Right lobe of liver (tissue), 6 donors: ENCODE data around the gene NNT. TPM values are rescaled to one million over a fixed set of nuclear protein-coding genes. Genes with fewer than 3 reads are reported as not detected.
"Not testable (repeated sequence)": the region's sequence is repeated elsewhere in the genome, so short reads cannot be mapped to it uniquely, and the experiment has no call there.

Source experiments
- ATAC-seq, 4 donors: fragments of 200-7000 bp; cut with Tn5 transposase; one replicate each; pipeline ENCODE4 v1.9.1; 2020; ENCODE audit warnings: mild to moderate bottlenecking in 4 of 4, moderate library complexity in 4 of 4
- DNase-seq, 3 donors: peaks; one replicate each; pipeline ENCODE4 v3.0.0-alpha.2; 2020
- H3K27ac ChIP-seq, 3 donors: fragments of 200-600 bp; one replicate each; pipeline ENCODE4 v1.8.0; 2022
- H3K27me3 ChIP-seq, 2 donors: fragments of 200-600 bp; one replicate each; pipeline ENCODE4 v1.8.0; 2022
- H3K36me3 ChIP-seq, 4 donors: fragments of 200-600 bp; sonication (generic) in 1 of 4; one replicate each; pipeline versions ENCODE4 v1.5.1 to v1.8.0; 2017 to 2022; ENCODE audit warnings: control low read depth in 1 of 4
- H3K4me1 ChIP-seq, 4 donors: fragments of 200-600 bp; sonication (generic) in 1 of 4; one replicate each; pipeline versions ENCODE4 v1.5.1 to v1.8.0; 2017 to 2022; ENCODE audit warnings: control low read depth in 1 of 4
- H3K4me3 ChIP-seq, 3 donors: fragments of 200-600 bp; one replicate each; pipeline ENCODE4 v1.8.0; 2022
- H3K9me3 ChIP-seq, 4 donors: fragments of 200-600 bp; sonication (generic) in 1 of 4; one replicate each; pipeline versions ENCODE4 v1.5.1 to v1.8.0; 2017 to 2022; ENCODE audit warnings: control low read depth in 1 of 4
- POLR2A ChIP-seq: fragments of 450-650 bp; IDR thresholded peaks from one replicate; pipeline ENCODE4 v1.6.1; 2017; ENCODE audit warnings: antibody characterized with exemption, mild to moderate bottlenecking
- WGBS: methylation state at CpG from one replicate; pipeline ENCODE4 v1.1.6; 2018; ENCODE audit warnings: low coverage, low lambda C conversion rate; ENCODE audit not compliant: insufficient coverage; ENCODE audit errors: missing lambda C conversion rate; 5-methylcytosine and 5-hydroxymethylcytosine counted together
- intact Hi-C, 2 donors: fragments of 100-400 bp; cut with DNase I; formaldehyde crosslinking; loops; one replicate each; pipeline versions ENCODE4 v1.11.2 to v1.14.1; 2022
- total RNA-seq, 6 experiments: library from RNA; depleted of rRNA in 2 of 6; stranded (reverse); fragments of >200 nt in 2 of 6; fragmentation: NEBNext Ultra II Directional in 3 of 6; extraction: Animal tissue kit (Norgen Biotek cat#: 25700) in 3 of 6; gene quantifications; one replicate each; pipeline versions ENCODE4 v1.1.0 to v1.2.4, GENCODE V29; 2016 to 2023
- TF ChIP-seq, protein P1 (sequence below), 4 donors: fragments of 200-600 bp in 3 of 4; fragments of 450-650 bp in 1 of 4; IDR thresholded peaks; one replicate each; pipeline versions ENCODE4 v1.5.1 to v1.8.0; 2016 to 2022; ENCODE audit warnings: antibody characterized with exemption in 4 of 4, mild to moderate bottlenecking in 2 of 4
- donor health status: DM: no; HTN: yes; CAD: no.
- donor health status: DM: no; HTN: no; CAD: no.
- donor health status: DM: no; HTN: no; CAD: no.
- donor health status: DM: no; HTN: yes; CAD: no.
- donor health status: DM: no; HTN: yes; CAD: no.

The NNT gene
- total RNA-seq, 6 experiments from 2014 or later, result 81.3 to 250 (median 188) TPM

DNA sequence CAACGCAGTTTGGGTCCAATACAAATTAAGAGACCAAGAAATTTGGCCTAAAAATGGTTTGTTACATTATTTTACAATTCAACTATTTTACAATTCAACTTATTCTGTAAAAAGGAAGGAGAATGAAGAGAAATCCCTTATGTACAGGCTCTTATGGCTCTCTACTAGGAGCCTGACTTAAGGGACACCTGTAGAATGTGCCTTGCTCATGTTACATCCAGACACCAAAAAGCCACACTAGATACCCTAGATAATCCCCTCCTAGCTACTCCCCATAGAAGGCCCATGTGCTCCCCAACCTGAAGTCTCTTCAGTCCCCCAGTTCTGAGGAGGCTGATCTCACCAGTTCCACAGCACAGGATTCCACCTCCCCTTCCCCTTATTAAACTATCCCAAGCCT, 14.1 kb upstream of the NNT start:
- DNase-seq, result no peak
- no peak for ATAC-seq
- Histone ChIP-seq H3K4me3 (no peak overlapping the region), H3K27me3 (no peaks in the 10 kb centered on the region), H3K27ac (no peak overlapping the region), H3K9me3 (no peaks in the 10 kb centered on the region), H3K4me1 (no peaks in the 10 kb centered on the region), H3K36me3 (no peaks in the 10 kb centered on the region)
- intact Hi-C loops, result no loop called here
- WGBS, result 19% methylated on average over 1 of the region's 1 CpG
- TF ChIP-seq, protein P1, sequence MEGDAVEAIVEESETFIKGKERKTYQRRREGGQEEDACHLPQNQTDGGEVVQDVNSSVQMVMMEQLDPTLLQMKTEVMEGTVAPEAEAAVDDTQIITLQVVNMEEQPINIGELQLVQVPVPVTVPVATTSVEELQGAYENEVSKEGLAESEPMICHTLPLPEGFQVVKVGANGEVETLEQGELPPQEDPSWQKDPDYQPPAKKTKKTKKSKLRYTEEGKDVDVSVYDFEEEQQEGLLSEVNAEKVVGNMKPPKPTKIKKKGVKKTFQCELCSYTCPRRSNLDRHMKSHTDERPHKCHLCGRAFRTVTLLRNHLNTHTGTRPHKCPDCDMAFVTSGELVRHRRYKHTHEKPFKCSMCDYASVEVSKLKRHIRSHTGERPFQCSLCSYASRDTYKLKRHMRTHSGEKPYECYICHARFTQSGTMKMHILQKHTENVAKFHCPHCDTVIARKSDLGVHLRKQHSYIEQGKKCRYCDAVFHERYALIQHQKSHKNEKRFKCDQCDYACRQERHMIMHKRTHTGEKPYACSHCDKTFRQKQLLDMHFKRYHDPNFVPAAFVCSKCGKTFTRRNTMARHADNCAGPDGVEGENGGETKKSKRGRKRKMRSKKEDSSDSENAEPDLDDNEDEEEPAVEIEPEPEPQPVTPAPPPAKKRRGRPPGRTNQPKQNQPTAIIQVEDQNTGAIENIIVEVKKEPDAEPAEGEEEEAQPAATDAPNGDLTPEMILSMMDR (IDR thresholded peaks at IDR 0.05), result no peak
- TF ChIP-seq POLR2A, result no peak

DNA sequence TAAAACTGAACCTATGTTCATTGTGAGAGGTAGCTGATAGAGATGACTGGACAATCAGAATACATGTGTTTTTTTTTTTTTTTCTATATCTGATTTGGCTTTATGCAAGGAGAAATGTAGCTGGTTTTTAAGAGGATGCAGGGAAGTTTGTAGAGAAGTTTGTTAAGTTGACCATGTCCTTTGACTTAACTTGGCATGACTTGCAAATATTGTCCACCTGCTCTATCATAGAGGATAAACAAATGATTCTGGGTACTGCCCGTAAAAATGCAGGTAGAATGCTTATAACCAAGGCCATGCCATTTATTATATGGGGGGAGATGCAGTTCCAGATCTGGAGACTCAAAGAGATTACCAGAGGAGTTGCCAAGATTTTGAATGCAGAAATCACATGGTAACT, 13.7 kb upstream of the NNT start:
- H3K4me3 ChIP-seq, result no peak overlapping the region
- no peaks in the 10 kb centered on the region for H3K36me3 ChIP-seq
- no peaks in the 10 kb centered on the region for H3K27me3 ChIP-seq
- H3K9me3 ChIP-seq, result no peaks in the 10 kb centered on the region
- TF ChIP-seq POLR2A, result no peak
- TF ChIP-seq, protein P1 (IDR thresholded peaks at IDR 0.05), result no peak
- H3K27ac ChIP-seq, result no peak overlapping the region
- DNase-seq (no peak), ATAC-seq (no peak)
- intact Hi-C loops, result no loop called here
- 100% methylated on average over 1 of the region's 1 CpG for WGBS
- no peaks in the 10 kb centered on the region for H3K4me1 ChIP-seq

DNA sequence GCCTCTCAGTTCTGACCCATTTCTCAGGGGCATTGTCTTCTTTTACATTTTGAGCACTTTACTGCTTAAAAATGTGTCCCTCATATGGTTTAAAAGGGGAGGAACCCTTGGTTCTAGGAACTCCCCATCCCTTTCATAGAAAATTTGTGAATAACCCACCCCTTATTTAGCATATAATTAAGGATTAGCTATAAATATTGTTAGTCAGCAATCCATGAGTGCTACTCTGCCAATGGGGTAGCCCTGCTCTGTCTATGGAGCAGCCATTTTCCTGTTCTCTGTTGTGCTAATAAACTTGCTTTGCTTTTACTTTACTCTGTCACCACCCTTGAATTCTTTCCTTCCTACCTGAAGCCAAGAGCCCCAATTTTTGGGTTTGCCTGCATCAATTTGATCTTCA, 12.3 kb upstream of the NNT start:
- no peaks in the 10 kb centered on the region for H3K27me3 ChIP-seq
- intact Hi-C loops, result no loop called here
- no peak for ATAC-seq
- H3K36me3 ChIP-seq, result no peaks in the 10 kb centered on the region
- no peak for DNase-seq
- TF ChIP-seq POLR2A, result no peak
- TF ChIP-seq, protein P1 (IDR thresholded peaks at IDR 0.05), result no peak
- H3K9me3 ChIP-seq, result no peaks in the 10 kb centered on the region
- H3K4me3 ChIP-seq, result no peak overlapping the region
- H3K4me1 ChIP-seq, result no peaks in the 10 kb centered on the region
- H3K27ac ChIP-seq, result no peak overlapping the region

DNA sequence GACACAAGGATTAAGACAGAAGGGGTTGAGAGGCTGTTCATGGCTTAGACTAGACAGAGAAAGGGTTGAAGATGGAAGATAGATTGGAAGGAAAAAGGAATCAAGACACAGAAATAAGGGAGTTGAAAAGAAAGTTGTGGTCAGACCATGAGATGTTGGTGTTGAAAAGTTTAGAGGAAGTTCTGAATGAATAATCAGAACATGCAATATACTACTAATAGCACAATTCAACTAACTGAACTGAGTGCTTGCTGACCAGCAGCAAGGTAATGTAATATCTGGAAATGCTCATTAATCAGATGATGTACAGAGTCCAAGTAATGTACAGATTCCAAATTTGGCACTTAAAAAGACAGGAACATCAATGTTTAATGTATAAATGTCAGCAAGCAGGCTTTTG, 10.6 kb upstream of the NNT start:
- Histone ChIP-seq H3K4me3 (no peak overlapping the region), H3K4me1 (no peaks in the 10 kb centered on the region), H3K36me3 (no peaks in the 10 kb centered on the region), H3K27me3 (no peaks in the 10 kb centered on the region), H3K27ac (no peak overlapping the region), H3K9me3 (no peaks in the 10 kb centered on the region)
- ATAC-seq, result no peak
- no peak for DNase-seq
- TF ChIP-seq, protein P1 (IDR thresholded peaks at IDR 0.05), result no peak
- TF ChIP-seq POLR2A, result no peak
- intact Hi-C loops, result no loop called here

DNA sequence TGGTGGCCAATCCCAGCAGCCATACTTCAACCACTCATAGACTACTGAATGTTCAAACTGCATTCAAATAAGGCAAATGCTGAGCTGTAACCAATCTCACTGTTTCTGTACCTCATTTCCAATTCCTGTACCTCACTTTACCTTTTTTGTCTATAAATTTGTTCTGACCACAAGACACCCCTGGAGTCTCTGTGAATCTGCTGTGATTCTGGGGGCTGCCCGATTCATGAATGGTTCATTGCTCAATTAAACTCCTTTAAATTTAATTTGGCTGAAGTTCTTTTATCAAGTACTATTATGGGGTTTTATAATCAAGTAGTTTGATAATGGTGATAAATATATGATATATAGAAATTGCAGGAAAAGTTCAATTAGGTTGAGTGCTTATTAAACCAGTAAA, 4.1 kb upstream of the NNT start:
- H3K4me1 ChIP-seq, result peaks cover 0 to 16% (median 4%) of the 10 kb centered on the region in 4 donors
- H3K9me3 ChIP-seq, H3K36me3 ChIP-seq, H3K4me3 ChIP-seq, H3K27ac ChIP-seq, intact Hi-C loops, H3K27me3 ChIP-seq, DNase-seq, ATAC-seq: not testable (repeated sequence)
- WGBS, result 100% methylated on average over 1 of the region's 1 CpG
